ENCODE results near the gene HOXB6.
A peak's percentile ranks its signal among the peaks of the same experiment; 100 is the strongest.

HOXB6 gene

DNA sequence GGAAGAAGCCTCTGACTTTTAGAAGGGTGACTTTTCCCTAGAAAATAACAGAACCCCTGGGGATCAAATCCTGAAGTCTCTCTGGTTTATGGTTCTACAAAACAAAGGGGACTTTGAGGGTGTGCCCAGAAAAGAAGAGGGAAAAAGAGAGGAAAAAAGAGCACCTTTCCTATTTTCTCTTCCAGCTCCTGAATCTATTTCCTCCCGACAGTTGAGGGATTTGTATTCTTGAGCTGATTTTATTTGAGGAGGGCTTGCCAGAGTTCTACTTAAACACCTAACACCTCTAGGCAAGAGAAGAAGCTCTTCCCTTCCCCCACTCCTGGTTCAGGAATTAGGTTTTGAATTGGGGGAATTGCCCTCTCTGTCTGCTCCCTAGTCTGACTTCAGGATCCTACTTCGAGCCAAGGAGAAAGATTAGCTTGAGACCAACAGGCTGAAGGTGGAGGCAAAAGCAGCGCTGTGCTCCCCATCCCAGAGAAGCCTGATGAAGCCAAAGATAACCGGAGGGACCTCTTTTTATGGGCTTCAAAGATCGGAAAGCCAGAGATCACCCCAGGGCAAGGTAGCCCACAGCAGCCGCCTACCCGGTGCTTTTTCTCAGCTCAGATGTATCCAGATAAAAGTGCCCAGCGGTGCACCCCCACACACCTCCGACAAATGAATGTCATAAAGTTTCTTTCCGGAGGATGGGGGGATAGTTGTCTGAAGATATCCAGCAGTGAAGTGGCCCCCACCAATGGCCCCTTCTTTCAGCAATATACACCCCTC lies 15.5 kb downstream of the HOXB6 start:
- TF ChIP-seq, protein P1, sequence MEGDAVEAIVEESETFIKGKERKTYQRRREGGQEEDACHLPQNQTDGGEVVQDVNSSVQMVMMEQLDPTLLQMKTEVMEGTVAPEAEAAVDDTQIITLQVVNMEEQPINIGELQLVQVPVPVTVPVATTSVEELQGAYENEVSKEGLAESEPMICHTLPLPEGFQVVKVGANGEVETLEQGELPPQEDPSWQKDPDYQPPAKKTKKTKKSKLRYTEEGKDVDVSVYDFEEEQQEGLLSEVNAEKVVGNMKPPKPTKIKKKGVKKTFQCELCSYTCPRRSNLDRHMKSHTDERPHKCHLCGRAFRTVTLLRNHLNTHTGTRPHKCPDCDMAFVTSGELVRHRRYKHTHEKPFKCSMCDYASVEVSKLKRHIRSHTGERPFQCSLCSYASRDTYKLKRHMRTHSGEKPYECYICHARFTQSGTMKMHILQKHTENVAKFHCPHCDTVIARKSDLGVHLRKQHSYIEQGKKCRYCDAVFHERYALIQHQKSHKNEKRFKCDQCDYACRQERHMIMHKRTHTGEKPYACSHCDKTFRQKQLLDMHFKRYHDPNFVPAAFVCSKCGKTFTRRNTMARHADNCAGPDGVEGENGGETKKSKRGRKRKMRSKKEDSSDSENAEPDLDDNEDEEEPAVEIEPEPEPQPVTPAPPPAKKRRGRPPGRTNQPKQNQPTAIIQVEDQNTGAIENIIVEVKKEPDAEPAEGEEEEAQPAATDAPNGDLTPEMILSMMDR (conservative IDR thresholded peaks at IDR 0.05; ENCODE audit: control insufficient read depth, insufficient read depth, low read depth, low read length), result no peak
- peak overlapping the region; percentile 15 for H3K4me3 ChIP-seq (ENCODE audit: control insufficient read depth, low read depth, low read length)
- DNase-seq (ENCODE audit: low read depth), result no peak

DNA sequence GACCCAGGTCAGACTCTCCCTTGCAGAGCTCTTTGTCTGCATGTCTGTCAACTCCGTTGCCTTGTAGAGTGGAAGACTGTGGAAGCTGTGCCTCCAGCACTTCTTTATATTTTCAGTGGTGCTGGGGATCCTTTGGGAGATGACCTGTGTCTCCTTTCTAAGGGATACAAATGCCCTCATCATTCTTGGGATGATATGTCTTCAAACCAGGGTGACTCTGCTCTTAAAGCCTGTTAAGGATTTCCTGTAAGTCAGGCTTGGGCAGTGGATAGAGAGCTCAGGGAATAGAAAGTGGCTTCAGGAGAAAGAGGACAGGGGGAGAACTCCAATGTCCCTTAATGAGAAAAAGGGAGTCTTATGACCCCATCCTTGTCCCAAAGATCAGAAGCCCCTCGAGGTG lies 16.3 kb downstream of the HOXB6 start:
- TF ChIP-seq, protein P1 (conservative IDR thresholded peaks at IDR 0.05; ENCODE audit: control insufficient read depth, insufficient read depth, low read depth, low read length), result no peak
- no peak for DNase-seq (ENCODE audit: low read depth)
- peak overlapping the region; percentile 15 for H3K4me3 ChIP-seq (ENCODE audit: control insufficient read depth, low read depth, low read length)

DNA sequence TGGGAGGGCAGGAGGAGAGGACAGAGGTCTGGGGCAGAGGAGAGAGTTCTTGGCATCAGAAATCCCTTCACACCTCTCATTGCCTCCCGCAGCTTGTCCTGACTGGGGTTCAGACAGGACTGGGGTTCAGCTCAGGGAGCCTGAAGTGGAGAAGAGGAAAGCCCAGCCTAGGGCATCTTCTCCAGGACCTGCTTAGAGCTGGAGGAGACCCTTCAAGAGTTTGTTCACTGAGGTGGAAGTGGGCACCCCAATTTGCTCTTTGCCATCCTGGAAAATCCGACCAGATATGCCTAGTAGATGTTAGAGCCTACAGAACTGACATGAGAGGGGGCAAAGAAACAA lies 16.7 kb downstream of the HOXB6 start:
- DNase-seq (ENCODE audit: low read depth), result no peak
- TF ChIP-seq, protein P1 (conservative IDR thresholded peaks at IDR 0.05; ENCODE audit: control insufficient read depth, insufficient read depth, low read depth, low read length), result no peak
- no peak overlapping the region for H3K4me3 ChIP-seq (ENCODE audit: control insufficient read depth, low read depth, low read length)

DNA sequence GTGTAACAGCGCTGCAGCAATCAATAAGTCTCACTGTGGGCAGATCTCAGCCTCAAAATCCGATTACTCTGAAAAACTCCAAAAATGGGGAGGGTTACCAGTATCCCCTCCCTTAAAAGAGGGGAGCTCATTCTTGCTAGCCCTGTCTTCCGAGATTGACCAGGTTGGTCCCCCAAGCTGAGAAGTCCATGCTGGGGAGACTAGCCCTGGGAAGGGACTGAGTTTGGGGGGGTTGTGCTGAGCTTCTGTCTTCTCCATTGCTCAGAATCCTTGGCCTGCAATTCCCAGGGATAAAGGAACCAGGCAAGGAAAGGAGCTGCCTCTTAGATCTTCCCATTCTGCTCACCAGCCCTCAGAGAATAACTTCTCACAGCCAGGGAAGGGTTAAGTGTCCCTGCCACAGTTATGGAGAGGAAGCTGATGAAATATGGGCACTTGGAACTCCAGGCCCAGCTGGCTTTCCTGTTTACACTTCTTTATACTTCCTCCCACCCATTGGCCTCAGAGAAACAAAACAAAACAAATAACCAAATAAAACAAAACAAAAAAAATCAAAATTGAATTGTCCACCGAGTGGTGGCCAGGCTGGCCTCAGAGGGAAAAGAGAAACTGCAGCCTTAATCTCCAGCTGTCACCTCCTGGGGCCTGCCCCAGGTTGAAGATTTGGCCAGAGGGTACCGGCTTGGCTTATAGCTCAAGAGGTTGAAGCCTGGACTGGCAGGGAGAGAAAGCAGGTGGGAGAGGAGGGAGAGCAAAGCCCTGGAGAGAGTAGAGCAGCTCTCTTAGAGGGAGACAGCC lies 17.3 kb downstream of the HOXB6 start:
- DNase-seq (ENCODE audit: low read depth), result no peak
- TF ChIP-seq, protein P1 (conservative IDR thresholded peaks at IDR 0.05; ENCODE audit: control insufficient read depth, insufficient read depth, low read depth, low read length), result no peak
- peak overlapping the region; percentile 5 for H3K4me3 ChIP-seq (ENCODE audit: control insufficient read depth, low read depth, low read length)

DNA sequence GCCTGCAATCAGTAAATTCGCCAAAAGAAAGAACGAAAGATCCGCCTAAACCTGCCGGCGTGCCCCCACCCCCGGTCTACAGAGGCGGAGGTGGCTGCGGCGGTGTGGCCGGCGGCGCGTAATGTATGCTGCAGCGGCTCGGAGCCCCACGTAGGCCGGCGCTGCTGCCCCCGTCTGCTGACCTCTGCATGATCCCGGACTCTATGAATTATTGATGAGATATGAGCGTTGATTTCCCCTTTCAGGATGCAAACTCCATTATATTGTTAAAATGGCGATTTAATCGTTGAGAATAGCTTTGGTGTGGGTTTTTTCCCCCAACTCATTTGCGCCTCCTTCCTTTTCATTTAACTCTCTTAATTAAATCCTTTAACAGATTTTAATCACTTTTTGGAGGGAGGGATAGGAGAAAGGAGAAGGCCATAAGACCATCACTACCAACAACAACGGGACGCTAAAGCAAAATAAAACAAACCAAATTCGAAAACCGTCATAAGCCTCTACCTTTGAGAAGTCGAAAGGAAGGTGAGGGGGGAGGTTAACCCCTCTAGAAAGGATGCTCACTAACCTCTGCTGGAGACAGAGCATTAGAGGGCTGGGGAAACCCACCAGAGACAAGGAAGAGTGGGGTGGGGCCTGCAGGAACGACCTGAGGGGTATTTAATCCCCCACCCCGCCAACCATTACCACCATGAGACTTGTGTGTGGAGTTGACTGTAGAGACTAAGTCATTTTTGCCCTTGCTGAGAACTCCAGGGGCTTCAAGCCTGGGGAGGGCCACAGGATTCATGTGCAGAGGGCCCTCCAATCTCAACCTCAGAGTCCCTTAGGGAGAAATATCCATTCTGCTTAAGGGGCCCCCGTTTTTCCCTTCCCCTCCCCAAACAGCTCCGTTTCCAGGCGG lies 18.2 kb downstream of the HOXB6 start:
- no peak for DNase-seq (ENCODE audit: low read depth)
- H3K4me3 ChIP-seq (ENCODE audit: control insufficient read depth, low read depth, low read length), result peak overlapping the region; percentile 78
- TF ChIP-seq, protein P1 (conservative IDR thresholded peaks at IDR 0.05; ENCODE audit: control insufficient read depth, insufficient read depth, low read depth, low read length), result no peak

DNA sequence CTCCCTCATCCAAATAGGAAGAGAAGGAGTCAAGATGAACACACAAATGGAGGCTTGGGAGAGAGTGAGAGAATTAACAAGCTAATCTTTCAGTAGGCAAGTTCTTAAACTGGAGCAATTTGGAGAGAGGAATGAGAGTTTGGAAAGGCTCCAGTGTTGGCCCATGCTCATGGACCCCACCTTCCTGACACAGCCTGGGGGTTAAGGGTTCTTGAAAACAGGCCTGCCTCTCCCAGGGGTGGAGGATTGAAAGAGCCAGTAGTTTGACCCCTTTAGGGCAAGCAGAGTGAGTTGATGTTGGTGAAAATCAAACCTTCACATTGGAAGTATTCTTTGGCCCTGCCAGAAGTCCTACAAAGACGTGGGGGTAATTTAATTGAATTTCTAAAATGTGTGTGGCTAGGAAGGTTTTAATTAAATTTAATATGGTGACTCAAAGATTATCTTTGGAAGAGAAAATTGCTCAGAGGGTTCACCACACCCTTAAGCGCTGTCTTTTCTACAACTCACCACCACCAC lies 20.5 kb downstream of the HOXB6 start:
- peak overlapping the region; percentile 78 for H3K4me3 ChIP-seq (ENCODE audit: control insufficient read depth, low read depth, low read length)
- TF ChIP-seq, protein P1 (conservative IDR thresholded peaks at IDR 0.05; ENCODE audit: control insufficient read depth, insufficient read depth, low read depth, low read length), result no peak
- DNase-seq (ENCODE audit: low read depth), result peak; percentile 73
